HG03378 (cell line): ENCODE data around the gene ELMO1.

ENCODE experiments used
- ATAC-seq: cut with Tn5 transposase; IDR thresholded peaks from one replicate; pipeline ENCODE4 v1.9.1; 2021; ENCODE audit warnings: mild to moderate bottlenecking, moderate library complexity; ENCODE audit not compliant: unreplicated experiment

Gene ELMO1

DNA sequence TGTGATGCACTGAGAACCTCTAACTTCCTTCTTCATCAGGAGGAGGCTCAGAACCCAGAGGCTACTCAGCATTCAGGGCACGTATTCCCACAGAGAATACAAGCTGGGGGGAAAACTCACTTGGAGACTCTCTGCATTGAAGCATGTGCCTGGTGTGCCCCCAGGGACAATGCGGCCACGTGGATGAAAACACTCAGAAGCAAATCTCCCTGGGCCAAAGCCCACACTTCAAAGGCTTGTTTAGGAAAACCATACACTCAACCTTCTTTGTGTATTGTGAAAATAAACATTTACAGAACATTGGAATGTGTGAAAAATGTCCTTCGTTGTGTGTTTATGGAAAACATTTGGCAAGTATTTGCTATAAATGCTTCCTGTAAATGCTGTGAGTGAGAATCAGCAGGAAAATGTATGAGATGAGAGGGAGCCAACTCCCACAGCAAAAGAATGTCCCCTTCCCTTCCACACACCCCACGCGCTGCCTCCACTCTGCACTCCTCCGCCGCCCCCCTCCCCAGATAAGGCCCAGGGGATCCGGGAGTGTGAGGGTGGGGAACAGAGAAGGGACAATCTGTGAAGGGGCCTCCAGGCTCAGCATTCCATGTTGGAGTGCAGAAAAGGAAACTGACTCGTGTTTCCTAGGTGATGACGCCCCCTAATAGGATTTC is 339.5 kb downstream of the ELMO1 start:
- no peak for ATAC-seq

DNA sequence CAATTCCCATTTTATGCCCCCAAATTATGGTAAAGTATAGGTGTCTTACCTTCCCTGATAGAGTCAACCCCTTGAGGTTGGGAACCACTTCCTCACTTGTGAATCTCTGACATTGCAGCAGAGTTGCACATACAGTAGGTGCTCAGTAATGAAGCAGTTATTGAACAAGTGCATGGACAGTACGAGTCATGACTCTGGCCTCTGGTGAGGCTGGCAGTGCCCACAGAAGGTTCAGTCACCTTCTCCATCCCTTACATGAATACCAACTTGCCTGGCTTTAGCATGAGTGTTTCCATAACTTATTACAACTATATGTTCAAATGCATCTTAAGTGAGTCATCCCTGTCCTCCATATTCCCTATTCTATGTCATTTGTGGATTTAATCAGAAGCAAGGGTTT is 340.0 kb downstream of the ELMO1 start:
- ATAC-seq: no peak

- ATAC-seq: no peak
Measured at GRCh38 chr7:37107047-37107750, 341.5 kb downstream of the ELMO1 start.

GRCh38 chr7:37105762-37106161 is 342.9 kb downstream of the ELMO1 start:
- ATAC-seq: no peak

DNA sequence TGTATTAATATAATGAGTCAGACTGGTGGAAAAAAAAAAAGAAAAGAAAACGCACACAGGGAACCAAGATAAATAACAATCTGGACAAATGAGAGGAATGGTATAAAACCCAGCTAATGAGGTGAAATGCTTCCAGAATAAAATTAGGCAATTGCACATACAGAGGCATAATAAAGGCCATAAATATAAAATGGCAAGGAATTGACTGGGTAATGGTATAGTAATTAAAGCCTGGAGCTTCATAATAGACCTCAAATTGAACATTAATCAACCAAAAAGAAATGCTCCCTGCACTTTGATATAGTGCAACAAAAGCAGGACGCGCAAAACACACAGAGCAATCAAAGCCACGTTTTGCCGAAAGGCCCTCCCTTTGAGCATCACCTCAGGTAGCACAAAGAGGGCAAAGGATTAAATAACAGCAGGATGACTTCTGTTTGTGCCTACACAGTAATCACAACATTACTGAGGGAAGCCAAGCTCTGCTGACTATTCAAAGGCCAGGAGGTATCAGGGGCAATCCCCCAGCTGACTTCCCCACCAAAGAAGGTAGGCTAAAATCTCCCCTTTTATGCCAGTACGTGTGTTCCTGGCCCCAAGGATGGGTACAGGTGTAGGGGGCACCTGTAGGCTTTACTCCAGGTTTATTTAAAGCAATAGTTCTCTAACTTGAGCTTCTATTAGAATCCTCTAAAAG is 343.7 kb downstream of the ELMO1 start:
- no peak for ATAC-seq

- ATAC-seq: no peak
Measured at GRCh38 chr7:37102518-37103137, 346.0 kb downstream of the ELMO1 start.

GRCh38 chr7:37100735-37101331 is 347.8 kb downstream of the ELMO1 start:
- ATAC-seq: no peak

GRCh38 chr7:37098762-37099161 is 349.9 kb downstream of the ELMO1 start:
- ATAC-seq: no peak

DNA sequence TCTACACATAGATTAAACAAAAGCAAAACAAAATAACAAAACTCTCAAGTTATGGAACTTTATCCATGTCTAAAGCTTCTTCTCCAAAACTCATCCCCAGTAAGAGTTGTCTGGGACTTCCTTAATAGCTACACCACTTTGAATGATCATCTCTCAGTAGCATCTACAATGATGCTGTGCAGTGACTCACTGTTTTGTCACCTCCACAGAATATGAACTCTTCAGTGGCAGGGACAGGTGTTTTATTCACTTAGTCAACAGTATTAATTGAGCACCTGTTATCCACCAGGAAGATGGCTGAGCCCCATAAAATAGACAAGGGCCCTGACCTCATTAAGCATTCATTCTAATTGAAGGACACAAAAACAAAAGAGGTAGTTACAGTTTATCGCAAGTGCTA is 350.7 kb downstream of the ELMO1 start:
- ATAC-seq: no peak

DNA sequence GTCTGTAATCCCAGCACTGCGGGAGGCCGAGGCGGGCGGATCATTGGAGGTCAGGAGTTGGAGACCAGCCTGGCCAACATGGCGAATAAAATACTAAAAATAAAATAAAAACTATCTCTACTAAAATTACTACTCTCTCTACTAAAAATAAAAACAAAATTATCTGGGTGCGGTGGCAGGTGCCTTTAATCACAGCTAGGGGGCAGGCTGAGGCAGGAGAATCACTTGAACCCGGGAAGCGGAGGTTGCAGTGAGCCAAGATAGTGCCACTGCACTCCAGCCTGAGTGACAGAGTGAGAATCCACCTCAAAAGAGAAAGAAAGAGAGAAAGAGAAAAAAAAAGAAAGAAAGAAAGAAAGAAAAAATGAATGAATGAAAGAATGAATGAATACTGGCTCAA is 351.4 kb downstream of the ELMO1 start:
- ATAC-seq: no peak

GRCh38 chr7:37096341-37096740 is 352.3 kb downstream of the ELMO1 start:
- ATAC-seq: no peak

DNA sequence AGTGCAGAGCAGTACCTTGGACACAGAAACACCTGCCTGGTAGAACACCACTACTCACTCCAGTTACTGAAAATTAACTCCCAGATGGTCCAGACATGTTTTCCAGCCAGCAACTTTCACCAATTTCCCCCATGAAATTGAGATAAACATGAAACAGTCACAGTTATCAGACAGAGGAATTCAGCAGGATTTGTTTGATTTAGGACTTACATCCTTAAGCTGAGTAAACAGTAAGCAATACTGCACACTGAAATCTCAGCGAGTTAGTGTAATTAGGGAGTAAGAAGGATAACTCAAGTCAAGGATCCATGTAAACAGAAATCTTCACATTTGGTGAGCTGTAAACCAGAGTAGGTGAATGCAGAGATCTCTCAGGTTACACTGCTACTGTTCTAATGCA is 353.5 kb downstream of the ELMO1 start:
- no peak for ATAC-seq

DNA sequence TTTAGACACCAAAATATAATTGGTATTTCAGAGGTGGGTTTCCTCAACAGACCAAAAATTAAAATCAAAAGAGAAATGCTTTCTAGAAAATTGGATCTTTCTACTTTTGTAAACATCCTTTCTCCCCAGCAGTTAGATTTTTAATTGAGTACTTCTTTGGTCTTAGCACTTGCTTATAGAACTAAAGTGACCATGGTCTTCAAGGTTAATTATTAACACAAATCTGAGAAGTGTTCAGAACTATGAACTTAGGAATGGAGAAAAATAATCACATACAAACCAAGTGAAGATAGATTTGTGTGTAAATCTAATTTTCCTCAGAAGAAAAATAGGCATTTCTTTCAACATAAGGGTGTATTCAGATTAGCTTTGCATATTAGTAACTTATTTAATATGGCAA is 355.4 kb downstream of the ELMO1 start:
- ATAC-seq: no peak

DNA sequence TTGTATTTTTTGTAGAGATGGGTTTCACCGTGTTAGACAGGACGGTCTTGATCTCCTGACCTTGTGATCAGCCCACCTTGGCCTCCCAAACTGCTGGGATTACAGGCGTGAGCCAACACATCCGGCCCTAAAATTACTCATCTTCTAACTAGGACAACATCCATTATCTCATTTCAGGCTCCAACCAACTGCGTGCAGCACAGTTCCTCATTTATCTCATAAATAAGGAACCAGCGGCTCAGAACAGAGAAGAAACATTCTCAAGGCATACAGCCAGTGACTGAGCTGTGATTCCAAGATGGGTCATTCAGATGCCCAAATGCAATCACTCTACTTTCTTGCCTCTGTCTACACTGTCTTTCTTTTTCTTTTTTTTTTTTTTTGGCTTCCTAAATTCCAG is 356.1 kb downstream of the ELMO1 start:
- ATAC-seq: no peak

DNA sequence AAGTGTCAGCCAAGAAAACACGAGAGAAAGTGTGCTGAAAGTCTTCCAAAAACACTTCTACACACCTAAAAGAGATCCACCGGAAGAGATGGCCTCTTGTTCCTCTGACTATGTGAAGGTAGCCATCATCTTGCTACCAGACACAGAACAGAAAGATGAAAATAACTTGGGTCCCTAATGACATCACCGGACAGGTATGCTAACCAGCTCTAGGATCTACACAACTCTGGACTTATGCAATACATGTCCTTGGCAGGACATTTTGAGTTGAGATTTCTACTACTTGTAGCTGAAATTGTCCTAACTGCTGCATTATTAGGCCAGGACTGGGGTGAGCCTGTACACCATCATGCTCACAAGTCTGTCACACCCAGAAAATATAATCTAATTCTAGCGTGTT is 358.7 kb downstream of the ELMO1 start:
- no peak for ATAC-seq

DNA sequence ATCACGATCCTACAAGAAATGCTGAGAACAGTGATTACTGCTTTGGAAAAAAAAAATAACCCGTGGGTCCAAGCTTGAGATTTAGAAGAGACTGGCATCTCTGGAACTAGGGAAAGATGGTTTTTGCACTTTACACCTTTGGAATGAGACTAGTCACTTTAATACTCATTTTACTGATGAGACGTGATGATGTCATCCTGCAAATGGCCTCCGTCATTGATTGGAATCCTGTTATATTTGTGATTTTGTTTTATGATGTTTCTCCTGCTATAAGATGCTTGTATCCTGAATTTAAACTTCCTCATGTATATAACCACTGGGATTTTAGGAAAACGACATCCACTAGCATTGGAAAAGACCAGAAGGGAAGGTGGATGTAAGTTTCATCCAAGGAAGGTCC is 363.1 kb downstream of the ELMO1 start:
- no peak for ATAC-seq

DNA sequence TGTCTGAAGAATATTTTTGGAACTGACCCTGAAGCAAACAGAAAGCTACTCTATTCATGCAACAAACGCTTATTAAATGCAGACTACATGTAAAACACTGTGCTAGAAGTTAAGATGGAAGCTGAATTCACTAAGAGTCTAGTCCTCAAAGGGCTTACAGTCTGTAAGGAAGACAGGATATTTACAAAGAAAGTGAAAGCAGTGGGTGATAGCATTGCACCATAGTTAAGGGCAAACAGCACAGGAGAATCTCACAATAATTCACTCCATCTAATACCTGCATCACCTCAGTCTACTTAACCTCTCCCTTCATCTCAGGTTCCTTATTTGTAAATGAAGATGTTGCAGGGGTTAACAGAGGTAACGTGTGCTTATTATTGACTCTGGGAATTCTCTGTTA is 364.4 kb downstream of the ELMO1 start:
- ATAC-seq: no peak

DNA sequence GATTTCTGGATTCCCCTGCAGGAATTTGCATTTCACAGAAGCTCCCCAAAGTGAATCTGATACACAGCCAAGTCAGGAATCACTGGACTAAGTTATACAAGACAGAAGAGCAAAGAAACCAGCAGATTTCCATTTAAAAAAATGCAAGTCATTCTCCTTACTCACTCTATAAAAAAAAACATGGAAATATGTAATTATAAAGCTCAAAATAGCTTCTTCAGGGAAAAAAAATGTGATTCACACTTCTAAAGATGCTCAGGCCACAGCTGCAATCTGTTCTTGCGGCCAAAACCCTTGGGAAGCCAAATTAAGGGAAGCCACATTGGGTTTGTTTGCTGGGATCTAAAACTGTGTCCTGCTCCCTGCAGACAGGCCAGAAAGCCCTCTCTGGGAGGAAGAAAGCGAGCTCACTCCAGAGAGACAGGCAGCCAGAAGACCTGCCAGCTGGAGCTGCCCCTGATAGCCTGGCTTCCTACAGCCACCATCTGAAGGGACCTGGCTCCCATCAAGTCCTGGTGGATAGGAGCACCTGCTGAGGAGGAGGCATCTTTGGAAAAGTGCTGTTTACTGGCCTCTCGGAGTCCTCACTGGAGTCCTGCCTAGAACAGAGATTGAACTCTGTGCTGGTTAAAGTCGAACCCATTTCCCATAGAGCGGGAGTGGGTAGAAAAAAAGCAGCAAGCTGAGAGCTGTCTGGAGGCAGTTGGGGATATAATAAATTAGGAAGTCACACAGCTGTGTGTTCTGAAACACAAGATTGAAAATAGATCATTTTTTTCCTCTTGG is 365.2 kb downstream of the ELMO1 start:
- no peak for ATAC-seq

GRCh38 chr7:37081436-37081835 is 367.2 kb downstream of the ELMO1 start:
- ATAC-seq: no peak

DNA sequence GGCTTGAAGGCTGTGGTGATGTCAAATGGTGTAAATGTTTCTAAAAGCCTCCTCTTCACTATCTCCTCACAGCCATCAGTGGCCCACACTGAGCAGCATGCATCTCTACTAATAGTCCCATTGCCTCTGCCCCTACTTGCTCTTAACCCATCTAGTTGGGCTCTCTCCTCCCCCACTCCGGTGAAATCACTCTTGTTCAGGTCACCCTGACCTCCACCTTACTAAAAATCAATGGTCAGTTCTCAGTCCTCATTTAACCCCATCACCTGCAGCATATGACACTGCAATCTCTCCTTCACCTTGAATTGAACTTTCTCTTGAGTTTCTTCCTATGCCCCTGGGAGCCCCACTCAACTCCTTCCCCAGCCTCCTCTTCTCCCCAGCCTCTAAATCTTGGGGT is 369.2 kb downstream of the ELMO1 start:
- ATAC-seq: no peak

DNA sequence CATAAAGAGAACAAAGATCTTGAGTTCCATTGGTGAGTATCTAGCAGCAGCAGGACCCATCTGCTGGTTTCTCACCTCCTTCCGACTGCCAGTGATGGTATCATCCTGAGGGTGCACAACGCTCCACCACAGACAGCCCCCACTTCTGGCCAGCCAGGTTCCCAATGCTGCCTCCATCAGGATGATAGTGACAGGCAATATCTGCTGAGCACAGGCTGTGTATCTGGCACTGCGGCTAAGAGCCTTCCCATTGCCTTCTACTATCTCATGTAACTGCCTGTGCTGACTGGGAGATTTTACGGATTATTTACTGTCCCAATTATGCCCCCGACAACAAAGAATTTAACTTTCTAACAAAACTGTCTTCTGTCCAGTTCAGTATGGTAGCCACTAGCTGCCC is 372.0 kb downstream of the ELMO1 start:
- no peak for ATAC-seq
